ENCODE results near the gene TOR2A. TPM values are rescaled to one million over a fixed set of nuclear protein-coding genes. Genes with fewer than 3 reads are reported as not detected.

Gene TOR2A
- total RNA-seq, 2 donors from 2014 or later = 15.7 to 16.7 TPM

GRCh38 chr9:127770905-127771569, 35.9 kb upstream of the TOR2A start:
- peaks cover 10% of the 10 kb centered on the region for H3K27me3 Mint-ChIP-seq (ENCODE audit: insufficient read depth)

GRCh38 chr9:127770583-127770904, 35.5 kb upstream of the TOR2A start:
- Histone ChIP-seq H3K4me1 (ENCODE audit: control insufficient read depth, insufficient read depth, low read length) (peaks cover 3% of the 10 kb centered on the region), H3K27ac (ENCODE audit: low read depth, low read length) (no peak overlapping the region), H3K4me3 (ENCODE audit: low read length) (peak overlapping the region; percentile 76), H3K36me3 (ENCODE audit: control insufficient read depth, insufficient read depth, low read length) (no peaks in the 10 kb centered on the region), H3K9ac (ENCODE audit: extremely low read depth, low read length, poor library complexity, severe bottlenecking) (no peak overlapping the region), H3K27me3 (ENCODE audit: control insufficient read depth, insufficient read depth, low read length, poor library complexity, severe bottlenecking) (no peaks in the 10 kb centered on the region), H3K9me3 (ENCODE audit: control insufficient read depth, low read length) (no peaks in the 10 kb centered on the region)
- Mint-ChIP-seq H3K36me3 (ENCODE audit: low read depth) (no peaks in the 10 kb centered on the region), H3K27me3 (ENCODE audit: insufficient read depth) (peaks cover 10% of the 10 kb centered on the region), H3K9me3 (no peaks in the 10 kb centered on the region), H3K27ac (peak overlapping the region; percentile 52), H3K4me1 (peaks cover 8% of the 10 kb centered on the region), H3K4me3 (peak overlapping the region; percentile 60)
- WGBS, 2 experiments (ENCODE audit: insufficient coverage in 1 of 2, insufficient read length in 1 of 2) = 60 to 88% methylated on average over 2 to 3 of the region's 3 CpGs
- DNase-seq = peak; percentile 74
- TF ChIP-seq CTCF (conservative IDR thresholded peaks at IDR 0.05) = no peak

More at GRCh38 chr9:127770905-127771569, 35.9 kb upstream of the TOR2A start:
- TF ChIP-seq CTCF (conservative IDR thresholded peaks at IDR 0.05) = no peak
- no peaks in the 10 kb centered on the region for H3K9me3 ChIP-seq (ENCODE audit: control insufficient read depth, low read length)
- H3K4me1 ChIP-seq (ENCODE audit: control insufficient read depth, insufficient read depth, low read length) = peaks cover 3% of the 10 kb centered on the region
- WGBS, 2 experiments (ENCODE audit: insufficient coverage in 1 of 2, insufficient read length in 1 of 2) = 1 to 4% methylated on average over 13 to 43 of the region's 43 CpGs
- H3K36me3 ChIP-seq (ENCODE audit: control insufficient read depth, insufficient read depth, low read length) = no peaks in the 10 kb centered on the region
- Mint-ChIP-seq H3K9me3 (no peaks in the 10 kb centered on the region), H3K27ac (peak overlapping the region; percentile 52), H3K4me3 (peak overlapping the region; percentile 60), H3K36me3 (ENCODE audit: low read depth) (no peaks in the 10 kb centered on the region), H3K4me1 (peaks cover 8% of the 10 kb centered on the region)
- H3K27me3 ChIP-seq (ENCODE audit: control insufficient read depth, insufficient read depth, low read length, poor library complexity, severe bottlenecking) = no peaks in the 10 kb centered on the region
- H3K9ac ChIP-seq (ENCODE audit: extremely low read depth, low read length, poor library complexity, severe bottlenecking) = no peak overlapping the region
- peak; percentile 100 for DNase-seq
- peak overlapping the region; percentile 76 for H3K4me3 ChIP-seq (ENCODE audit: low read length)
- no peak overlapping the region for H3K27ac ChIP-seq (ENCODE audit: low read depth, low read length)

- no peaks in the 10 kb centered on the region for H3K27me3 ChIP-seq (ENCODE audit: control insufficient read depth, insufficient read depth, low read length, poor library complexity, severe bottlenecking)
- Mint-ChIP-seq H3K9me3 (no peaks in the 10 kb centered on the region), H3K27ac (no peak overlapping the region), H3K36me3 (ENCODE audit: low read depth) (no peaks in the 10 kb centered on the region), H3K27me3 (ENCODE audit: insufficient read depth) (peaks cover 10% of the 10 kb centered on the region), H3K4me1 (peaks cover 8% of the 10 kb centered on the region), H3K4me3 (peak overlapping the region; percentile 60)
- no peaks in the 10 kb centered on the region for H3K36me3 ChIP-seq (ENCODE audit: control insufficient read depth, insufficient read depth, low read length)
- DNase-seq = peak; percentile 54
- 80 to 94% methylated on average over 1 to 4 of the region's 4 CpGs for WGBS, 2 experiments (ENCODE audit: insufficient coverage in 1 of 2, insufficient read length in 1 of 2)
- H3K9me3 ChIP-seq (ENCODE audit: control insufficient read depth, low read length) = no peaks in the 10 kb centered on the region
- H3K9ac ChIP-seq (ENCODE audit: extremely low read depth, low read length, poor library complexity, severe bottlenecking) = no peak overlapping the region
- H3K4me1 ChIP-seq (ENCODE audit: control insufficient read depth, insufficient read depth, low read length) = peaks cover 3% of the 10 kb centered on the region
- no peak overlapping the region for H3K4me3 ChIP-seq (ENCODE audit: low read length)
- H3K27ac ChIP-seq (ENCODE audit: low read depth, low read length) = no peak overlapping the region
- no peak for TF ChIP-seq CTCF (conservative IDR thresholded peaks at IDR 0.05)
Observed at GRCh38 chr9:127769929-127770582, 35.0 kb upstream of the TOR2A start.
